Measurements from ENCODE around the gene ABHD6.

GRCh38 chr3:58331593-58332152, 94.1 kb downstream of the ABHD6 start:
- no peak for TF ChIP-seq POLR2A (IDR thresholded peaks at IDR 0.05; ENCODE audit: low read depth, low read length)
- no peak for TF ChIP-seq TAF1 (IDR thresholded peaks at IDR 0.05; ENCODE audit: borderline replicate concordance, low read depth, low read length)
- TF ChIP-seq POLR2AphosphoS5 (IDR thresholded peaks at IDR 0.05; ENCODE audit: low read depth, low read length) = no peak

Measured in GM12892 (cell line).